SK-N-SH treated with all-trans-retinoic acid at 6 μM for 48 hours (cell line): ENCODE measurements around the gene RBM38.
A peak's percentile ranks its signal among the peaks of the same experiment; 100 is the strongest.

Source experiments
- ATAC-seq: fragments of 200-7000 bp; cut with Tn5 transposase; 3 replicates; pipeline ENCODE4 v1.9.1; 2020; ENCODE audit warnings: mild to moderate bottlenecking, moderate library complexity
- ARNTL ChIP-seq: fragments of 450-650 bp; formaldehyde crosslinking; IDR thresholded peaks from 2 replicates; pipeline ENCODE4 v1.5.0; 2020; ENCODE audit warnings: low read depth, mild to moderate bottlenecking, moderate library complexity, borderline replicate concordance
- BACH2 ChIP-seq: fragments of 250-450 bp; sonication (Bioruptor Pico); IDR thresholded peaks from 2 replicates; pipeline ENCODE4 v1.9.0; 2021; ENCODE audit warnings: mild to moderate bottlenecking, borderline replicate concordance
- CSDC2 ChIP-seq: fragments of 250-450 bp; sonication (Bioruptor Pico); IDR thresholded peaks from 2 replicates; pipeline ENCODE4 v1.5.0; 2020; ENCODE audit warnings: mild to moderate bottlenecking, moderate library complexity
- ESRRG ChIP-seq: fragments of 250-450 bp; sonication (Bioruptor Pico); IDR thresholded peaks from 2 replicates; pipeline ENCODE4 v1.6.1; 2021; ENCODE audit warnings: mild to moderate bottlenecking
- OSR1 ChIP-seq: fragments of 250-450 bp; sonication (Bioruptor Pico); IDR thresholded peaks from 2 replicates; pipeline ENCODE4 v1.8.0; 2022; ENCODE audit warnings: moderate library complexity, mild to moderate bottlenecking, inconsistent platforms
- PATZ1 ChIP-seq: fragments of 250-450 bp; sonication (Bioruptor Pico); IDR thresholded peaks from 2 replicates; pipeline ENCODE4 v1.8.0; 2020; ENCODE audit warnings: mild to moderate bottlenecking, moderate library complexity, borderline replicate concordance
- PPARA ChIP-seq: fragments of 250-450 bp; sonication (Bioruptor Pico); IDR thresholded peaks from 2 replicates; pipeline ENCODE4 v1.5.0; 2020; ENCODE audit warnings: mild to moderate bottlenecking, borderline replicate concordance
- RARB ChIP-seq: fragments of 250-450 bp; sonication (Bioruptor Pico); IDR thresholded peaks from 2 replicates; pipeline ENCODE4 v1.8.0; 2021; ENCODE audit warnings: mild to moderate bottlenecking, moderate library complexity
- SNAI2 ChIP-seq: fragments of 250-450 bp; sonication (Bioruptor Pico); IDR thresholded peaks from 2 replicates; pipeline ENCODE4 v1.5.0; 2020; ENCODE audit warnings: mild to moderate bottlenecking, moderate library complexity
- TCF4 ChIP-seq: fragments of 250-450 bp; sonication (Bioruptor Pico); IDR thresholded peaks from 2 replicates; pipeline ENCODE4 v1.8.0; 2021; ENCODE audit warnings: mild to moderate bottlenecking, moderate library complexity, borderline replicate concordance
- TOX ChIP-seq: fragments of 250-450 bp; sonication (Bioruptor Pico); IDR thresholded peaks from 2 replicates; pipeline ENCODE4 v1.8.0; 2021; ENCODE audit warnings: mild to moderate bottlenecking, moderate library complexity, borderline replicate concordance
- ZFP3 ChIP-seq: fragments of 250-450 bp; sonication (Bioruptor Pico); IDR thresholded peaks from 2 replicates; pipeline ENCODE4 v1.5.0; 2020; ENCODE audit warnings: mild to moderate bottlenecking, moderate library complexity
- ZFP30 ChIP-seq: fragments of 450-650 bp; formaldehyde crosslinking; IDR thresholded peaks from 2 replicates; pipeline ENCODE4 v1.5.0; 2022; ENCODE audit warnings: mild to moderate bottlenecking, moderate library complexity
- ZNF565 ChIP-seq: fragments of 450-650 bp; formaldehyde crosslinking; conservative IDR thresholded peaks from 2 replicates; pipeline ENCODE4 v1.5.0; 2020; ENCODE audit warnings: low read depth, mild to moderate bottlenecking, moderate library complexity
- ZNF70 ChIP-seq: fragments of 450-650 bp; formaldehyde crosslinking; IDR thresholded peaks from 2 replicates; pipeline ENCODE4 v1.5.0; 2020; ENCODE audit warnings: mild to moderate bottlenecking, moderate library complexity
- ZNF8 ChIP-seq: fragments of 450-650 bp; formaldehyde crosslinking; IDR thresholded peaks from 2 replicates; pipeline ENCODE4 v1.5.0; 2020; ENCODE audit warnings: mild to moderate bottlenecking, moderate library complexity
- TF ChIP-seq, protein P1 (sequence below): fragments of 250-450 bp; sonication (Bioruptor Pico); IDR thresholded peaks from 2 replicates; pipeline ENCODE4 v1.5.1; 2021; ENCODE audit warnings: mild to moderate bottlenecking, moderate library complexity
- TF ChIP-seq, protein P2 (sequence below): fragments of 250-450 bp; sonication (Bioruptor Pico); IDR thresholded peaks from 2 replicates; pipeline ENCODE4 v1.8.0; 2021; ENCODE audit warnings: low read depth, mild to moderate bottlenecking, moderate library complexity, borderline replicate concordance

Gene RBM38

DNA sequence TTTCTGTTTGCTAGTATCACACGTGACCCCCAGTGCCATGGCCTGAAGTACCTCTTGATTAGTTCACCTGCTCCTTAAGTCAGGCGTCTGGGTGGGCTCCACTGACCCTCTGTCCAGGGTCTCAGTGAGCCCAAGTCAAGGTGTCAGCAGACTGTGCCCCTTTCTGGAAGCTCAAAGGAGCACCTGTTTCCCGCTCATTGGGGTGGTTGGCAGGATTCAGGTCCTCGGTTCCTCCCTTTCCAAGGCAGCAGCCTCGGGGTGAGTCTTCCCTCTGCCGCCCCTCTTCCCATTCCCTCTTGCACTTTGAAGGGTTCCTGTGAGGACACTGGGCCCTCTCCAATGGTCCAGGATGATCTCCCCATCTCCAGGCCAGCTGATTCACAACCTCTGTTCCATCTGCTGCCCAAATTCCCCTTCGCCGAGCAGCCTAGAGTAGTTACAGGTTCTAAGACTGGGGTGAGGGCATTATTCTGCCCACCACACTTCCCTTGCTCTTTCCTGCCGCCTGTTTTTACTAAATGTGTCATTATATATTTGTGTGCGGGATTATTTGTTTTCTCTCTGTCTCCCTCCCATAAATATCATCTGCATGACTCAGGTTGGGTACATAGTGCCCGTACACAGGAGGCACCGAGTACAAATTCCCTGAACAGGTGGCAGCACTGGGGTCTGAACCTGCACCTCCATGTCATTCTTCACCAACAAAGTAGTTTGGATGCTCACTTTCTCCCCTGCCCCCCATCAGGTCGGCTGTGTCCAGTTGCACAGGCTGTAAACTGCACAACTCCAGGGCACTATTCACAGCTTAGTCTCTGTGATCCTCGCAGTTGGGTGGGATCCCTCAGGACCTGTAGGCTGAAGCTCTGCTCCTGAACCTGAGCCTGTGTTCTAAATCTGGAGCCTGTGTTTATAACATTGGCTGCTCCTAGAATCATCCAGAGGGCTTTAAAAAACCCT, 58.5 kb downstream of the RBM38 start (continued):
- TF ChIP-seq, protein P1, sequence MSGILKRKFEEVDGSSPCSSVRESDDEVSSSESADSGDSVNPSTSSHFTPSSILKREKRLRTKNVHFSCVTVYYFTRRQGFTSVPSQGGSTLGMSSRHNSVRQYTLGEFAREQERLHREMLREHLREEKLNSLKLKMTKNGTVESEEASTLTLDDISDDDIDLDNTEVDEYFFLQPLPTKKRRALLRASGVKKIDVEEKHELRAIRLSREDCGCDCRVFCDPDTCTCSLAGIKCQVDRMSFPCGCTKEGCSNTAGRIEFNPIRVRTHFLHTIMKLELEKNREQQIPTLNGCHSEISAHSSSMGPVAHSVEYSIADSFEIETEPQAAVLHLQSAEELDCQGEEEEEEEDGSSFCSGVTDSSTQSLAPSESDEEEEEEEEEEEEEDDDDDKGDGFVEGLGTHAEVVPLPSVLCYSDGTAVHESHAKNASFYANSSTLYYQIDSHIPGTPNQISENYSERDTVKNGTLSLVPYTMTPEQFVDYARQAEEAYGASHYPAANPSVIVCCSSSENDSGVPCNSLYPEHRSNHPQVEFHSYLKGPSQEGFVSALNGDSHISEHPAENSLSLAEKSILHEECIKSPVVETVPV (CRISPR knock-in tag), result no peak
- TF ChIP-seq ZFP3 (CRISPR knock-in tag), result no peak
- TF ChIP-seq, all 23 proteins: peak for 0

- TF ChIP-seq TCF4 (CRISPR knock-in tag), result peak; percentile 65; the same call in 1 of the 2 replicates
- no peak for TF ChIP-seq SNAI2 (CRISPR knock-in tag)
- peak; percentile 24; the same call in 1 of the 2 replicates for TF ChIP-seq ZNF70 (CRISPR knock-in tag)
- TF ChIP-seq, protein P2, sequence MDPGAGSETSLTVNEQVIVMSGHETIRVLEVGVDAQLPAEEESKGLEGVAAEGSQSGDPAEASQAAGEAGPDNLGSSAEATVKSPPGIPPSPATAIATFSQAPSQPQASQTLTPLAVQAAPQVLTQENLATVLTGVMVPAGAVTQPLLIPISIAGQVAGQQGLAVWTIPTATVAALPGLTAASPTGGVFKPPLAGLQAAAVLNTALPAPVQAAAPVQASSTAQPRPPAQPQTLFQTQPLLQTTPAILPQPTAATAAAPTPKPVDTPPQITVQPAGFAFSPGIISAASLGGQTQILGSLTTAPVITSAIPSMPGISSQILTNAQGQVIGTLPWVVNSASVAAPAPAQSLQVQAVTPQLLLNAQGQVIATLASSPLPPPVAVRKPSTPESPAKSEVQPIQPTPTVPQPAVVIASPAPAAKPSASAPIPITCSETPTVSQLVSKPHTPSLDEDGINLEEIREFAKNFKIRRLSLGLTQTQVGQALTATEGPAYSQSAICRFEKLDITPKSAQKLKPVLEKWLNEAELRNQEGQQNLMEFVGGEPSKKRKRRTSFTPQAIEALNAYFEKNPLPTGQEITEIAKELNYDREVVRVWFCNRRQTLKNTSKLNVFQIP (CRISPR knock-in tag), result no peak
- TF ChIP-seq, all 23 proteins: peak for 2
- peak; percentile 58; the same call in 2 of the 3 replicates for ATAC-seq
Measured at GRCh38 chr20:57450419-57450818, 59.2 kb downstream of the RBM38 start.

GRCh38 chr20:57450931-57451330, 59.7 kb downstream of the RBM38 start:
- ATAC-seq, result no peak; the same call in 2 of the 3 replicates

DNA sequence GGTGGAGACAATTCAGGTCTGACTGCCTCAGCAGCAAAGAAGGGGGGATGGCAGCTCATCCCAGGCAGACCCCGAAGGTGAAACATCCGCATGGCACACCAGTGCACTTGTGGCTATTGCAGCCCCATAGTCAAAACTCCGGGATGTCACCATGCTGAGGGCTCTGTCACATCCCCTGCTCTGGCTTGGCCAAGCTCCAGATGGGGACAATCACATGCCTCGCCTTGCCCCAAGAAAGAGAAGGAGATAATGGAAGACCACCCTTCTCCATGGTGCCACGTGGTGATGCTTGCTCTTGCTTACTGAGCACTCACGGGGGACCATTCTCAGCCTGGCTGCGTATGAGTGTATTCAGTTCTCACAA, 60.2 kb downstream of the RBM38 start:
- no peak for TF ChIP-seq ZFP30 (CRISPR knock-in tag)
- no peak for TF ChIP-seq SNAI2 (CRISPR knock-in tag)
- TF ChIP-seq, protein P2 (CRISPR knock-in tag), result no peak
- no peak for TF ChIP-seq PPARA (CRISPR knock-in tag)
- no peak for TF ChIP-seq CSDC2 (CRISPR knock-in tag)
- TF ChIP-seq ZNF565 (CRISPR knock-in tag), result no peak
- TF ChIP-seq ZFP3 (CRISPR knock-in tag), result no peak
- no peak for TF ChIP-seq PATZ1 (CRISPR knock-in tag)
- no peak for ATAC-seq

More at GRCh38 chr20:57450931-57451330, 59.7 kb downstream of the RBM38 start:
- TF ChIP-seq ARNTL (CRISPR knock-in tag) (no peak), BACH2 (CRISPR knock-in tag) (no peak), RARB (CRISPR knock-in tag) (no peak), PPARA (CRISPR knock-in tag) (no peak), ZNF8 (no peak), CSDC2 (CRISPR knock-in tag) (no peak), OSR1 (CRISPR knock-in tag) (no peak), ZFP30 (CRISPR knock-in tag) (no peak), ESRRG (CRISPR knock-in tag) (no peak), TOX (CRISPR knock-in tag) (no peak)
- TF ChIP-seq, protein P2 (CRISPR knock-in tag), result no peak
